Measurements from ENCODE around the gene SPAG16.
A peak's percentile ranks its signal among the peaks of the same experiment; 100 is the strongest.

Gene SPAG16

GRCh38 chr2:214294426-214294825 lies 1010.2 kb downstream of the SPAG16 start:
- ATAC-seq (no peak), DNase-seq (no peak)
- H3K27me3 Mint-ChIP-seq, result no peaks in the 10 kb centered on the region
- peaks cover 9 to 17% of the 10 kb centered on the region in 2 donors for H3K9me3 Mint-ChIP-seq
- no peak overlapping the region for H3K27ac Mint-ChIP-seq
- no peaks in the 10 kb centered on the region for H3K4me1 Mint-ChIP-seq
- no peak overlapping the region for H3K4me3 Mint-ChIP-seq

- Mint-ChIP-seq H3K4me1 (no peaks in the 10 kb centered on the region), H3K9me3 (peaks cover 4 to 8% of the 10 kb centered on the region in 2 donors), H3K27ac (no peak overlapping the region), H3K27me3 (no peaks in the 10 kb centered on the region), H3K4me3 (no peak overlapping the region)
- no peak for ATAC-seq
- no peak for DNase-seq
These were observed 1013.2 kb downstream of the SPAG16 start for GRCh38 chr2:214297423-214297822.

- no peaks in the 10 kb centered on the region for H3K27me3 Mint-ChIP-seq
- H3K4me3 Mint-ChIP-seq, result no peak overlapping the region
- H3K4me1 Mint-ChIP-seq, result no peaks in the 10 kb centered on the region
- H3K27ac Mint-ChIP-seq, result no peak overlapping the region
- H3K9me3 Mint-ChIP-seq, result peaks cover 14 to 26% of the 10 kb centered on the region in 2 donors
- DNase-seq, result no peak
- ATAC-seq, result no peak
These were observed 1026.1 kb downstream of the SPAG16 start for GRCh38 chr2:214310319-214310718.

- Mint-ChIP-seq H3K9me3 (peaks cover 11 to 23% of the 10 kb centered on the region in 2 donors), H3K4me3 (no peak overlapping the region)
These were observed 1026.8 kb downstream of the SPAG16 start for GRCh38 chr2:214311031-214311533.

GRCh38 chr2:214311931-214312749 lies 1027.9 kb downstream of the SPAG16 start:
- H3K27me3 Mint-ChIP-seq, result no peaks in the 10 kb centered on the region
- H3K9me3 Mint-ChIP-seq, result peaks cover 4 to 12% of the 10 kb centered on the region in 2 donors
- no peaks in the 10 kb centered on the region for H3K4me1 Mint-ChIP-seq
- no peak overlapping the region for H3K27ac Mint-ChIP-seq
- no peak for DNase-seq
- ATAC-seq, result no peak
- no peak overlapping the region for H3K4me3 Mint-ChIP-seq

More at GRCh38 chr2:214311031-214311533, 1026.8 kb downstream of the SPAG16 start:
- Mint-ChIP-seq H3K4me1 (no peaks in the 10 kb centered on the region), H3K27ac (no peak overlapping the region), H3K27me3 (no peaks in the 10 kb centered on the region)
- no peak for DNase-seq
- ATAC-seq, result peak; percentile 33

- H3K9me3 Mint-ChIP-seq, result no peaks in the 10 kb centered on the region
- H3K27me3 Mint-ChIP-seq, result no peaks in the 10 kb centered on the region
- DNase-seq (no peak), ATAC-seq (no peak)
- H3K4me3 Mint-ChIP-seq, result no peak overlapping the region
- H3K27ac Mint-ChIP-seq, result no peak overlapping the region
- H3K4me1 Mint-ChIP-seq, result no peaks in the 10 kb centered on the region
These were observed 1031.1 kb downstream of the SPAG16 start for GRCh38 chr2:214315324-214315723.

GRCh38 chr2:214320211-214320610 lies 1035.9 kb downstream of the SPAG16 start:
- no peaks in the 10 kb centered on the region for H3K9me3 Mint-ChIP-seq
- H3K4me3 Mint-ChIP-seq, result no peak overlapping the region
- no peaks in the 10 kb centered on the region for H3K27me3 Mint-ChIP-seq
- no peak for ATAC-seq
- H3K4me1 Mint-ChIP-seq, result no peaks in the 10 kb centered on the region
- no peak for DNase-seq
- H3K27ac Mint-ChIP-seq, result no peak overlapping the region

- Mint-ChIP-seq H3K27me3 (no peaks in the 10 kb centered on the region), H3K9me3 (no peaks in the 10 kb centered on the region), H3K27ac (no peak overlapping the region), H3K4me3 (no peak overlapping the region), H3K4me1 (no peaks in the 10 kb centered on the region)
- ATAC-seq (no peak), DNase-seq (no peak)
These were observed 1038.4 kb downstream of the SPAG16 start for GRCh38 chr2:214322662-214323061.

- no peak for DNase-seq
- no peak for ATAC-seq
- no peaks in the 10 kb centered on the region for H3K4me1 Mint-ChIP-seq
- no peaks in the 10 kb centered on the region for H3K27me3 Mint-ChIP-seq
- H3K27ac Mint-ChIP-seq, result no peak overlapping the region
- H3K4me3 Mint-ChIP-seq, result no peak overlapping the region
- H3K9me3 Mint-ChIP-seq, result no peaks in the 10 kb centered on the region
These were observed 1041.1 kb downstream of the SPAG16 start for GRCh38 chr2:214325404-214325803.

GRCh38 chr2:214328941-214329340 lies 1044.7 kb downstream of the SPAG16 start:
- ATAC-seq (no peak), DNase-seq (no peak)
- Mint-ChIP-seq H3K27me3 (no peaks in the 10 kb centered on the region), H3K4me1 (no peaks in the 10 kb centered on the region), H3K9me3 (no peaks in the 10 kb centered on the region), H3K4me3 (no peak overlapping the region), H3K27ac (no peak overlapping the region)

- Mint-ChIP-seq H3K9me3 (no peaks in the 10 kb centered on the region), H3K27ac (no peak overlapping the region), H3K27me3 (no peaks in the 10 kb centered on the region), H3K4me1 (no peaks in the 10 kb centered on the region), H3K4me3 (no peak overlapping the region)
- DNase-seq (no peak), ATAC-seq (no peak)
These were observed 1057.4 kb downstream of the SPAG16 start for GRCh38 chr2:214341646-214342045.

- DNase-seq (no peak), ATAC-seq (no peak)
- H3K27ac Mint-ChIP-seq, result peak overlapping the region in 1 of 2 donors; percentile 52
- no peak overlapping the region for H3K4me3 Mint-ChIP-seq
- peaks cover 9 to 13% of the 10 kb centered on the region in 2 donors for H3K9me3 Mint-ChIP-seq
- no peaks in the 10 kb centered on the region for H3K27me3 Mint-ChIP-seq
- no peaks in the 10 kb centered on the region for H3K4me1 Mint-ChIP-seq
These were observed 1074.2 kb downstream of the SPAG16 start for GRCh38 chr2:214358506-214358905.

- DNase-seq, result no peak
- Mint-ChIP-seq H3K4me1 (no peaks in the 10 kb centered on the region), H3K4me3 (no peak overlapping the region), H3K27ac (no peak overlapping the region), H3K9me3 (peaks cover 9 to 13% of the 10 kb centered on the region in 2 donors), H3K27me3 (no peaks in the 10 kb centered on the region)
- no peak for ATAC-seq
These were observed 1076.9 kb downstream of the SPAG16 start for GRCh38 chr2:214361116-214361515.

GRCh38 chr2:214365549-214365948 lies 1081.3 kb downstream of the SPAG16 start:
- no peak overlapping the region for H3K4me3 Mint-ChIP-seq
- no peaks in the 10 kb centered on the region for H3K4me1 Mint-ChIP-seq
- no peaks in the 10 kb centered on the region for H3K9me3 Mint-ChIP-seq
- no peaks in the 10 kb centered on the region for H3K27me3 Mint-ChIP-seq
- DNase-seq (no peak), ATAC-seq (no peak)
- H3K27ac Mint-ChIP-seq, result no peak overlapping the region

GRCh38 chr2:214367171-214367570 lies 1082.9 kb downstream of the SPAG16 start:
- no peaks in the 10 kb centered on the region for H3K4me1 Mint-ChIP-seq
- no peak for ATAC-seq
- no peak overlapping the region for H3K27ac Mint-ChIP-seq
- H3K9me3 Mint-ChIP-seq, result no peaks in the 10 kb centered on the region
- DNase-seq, result no peak
- H3K4me3 Mint-ChIP-seq, result no peak overlapping the region
- no peaks in the 10 kb centered on the region for H3K27me3 Mint-ChIP-seq

- Mint-ChIP-seq H3K4me1 (no peaks in the 10 kb centered on the region), H3K4me3 (no peak overlapping the region), H3K27me3 (no peaks in the 10 kb centered on the region), H3K27ac (no peak overlapping the region), H3K9me3 (no peaks in the 10 kb centered on the region)
- no peak for ATAC-seq
- DNase-seq, result no peak
These were observed 1092.5 kb downstream of the SPAG16 start for GRCh38 chr2:214376618-214377285.
